Purkinje cell (primary cell): Measurements from ENCODE around the gene RGL4. TPM values are rescaled to one million over a fixed set of nuclear protein-coding genes. Genes with fewer than 3 reads are reported as not detected.

Experiments used
- polyA plus RNA-seq: library from polyadenylated mRNA; unstranded; fragments of >200 nt; fragmentation: Nextera tagmentation; gene quantifications from 2 replicates; pipeline ENCODE4 v1.2.1, GENCODE V29; 2014

Gene RGL4, protein sequence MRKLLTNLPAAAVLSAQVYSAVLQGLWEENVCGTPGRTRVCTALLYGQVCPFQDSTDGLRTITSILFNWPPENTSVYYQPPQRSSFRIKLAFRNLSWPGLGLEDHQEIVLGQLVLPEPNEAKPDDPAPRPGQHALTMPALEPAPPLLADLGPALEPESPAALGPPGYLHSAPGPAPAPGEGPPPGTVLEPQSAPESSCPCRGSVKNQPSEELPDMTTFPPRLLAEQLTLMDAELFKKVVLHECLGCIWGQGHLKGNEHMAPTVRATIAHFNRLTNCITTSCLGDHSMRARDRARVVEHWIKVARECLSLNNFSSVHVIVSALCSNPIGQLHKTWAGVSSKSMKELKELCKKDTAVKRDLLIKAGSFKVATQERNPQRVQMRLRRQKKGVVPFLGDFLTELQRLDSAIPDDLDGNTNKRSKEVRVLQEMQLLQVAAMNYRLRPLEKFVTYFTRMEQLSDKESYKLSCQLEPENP
- not detected in 2 replicates for polyA plus RNA-seq

DNA sequence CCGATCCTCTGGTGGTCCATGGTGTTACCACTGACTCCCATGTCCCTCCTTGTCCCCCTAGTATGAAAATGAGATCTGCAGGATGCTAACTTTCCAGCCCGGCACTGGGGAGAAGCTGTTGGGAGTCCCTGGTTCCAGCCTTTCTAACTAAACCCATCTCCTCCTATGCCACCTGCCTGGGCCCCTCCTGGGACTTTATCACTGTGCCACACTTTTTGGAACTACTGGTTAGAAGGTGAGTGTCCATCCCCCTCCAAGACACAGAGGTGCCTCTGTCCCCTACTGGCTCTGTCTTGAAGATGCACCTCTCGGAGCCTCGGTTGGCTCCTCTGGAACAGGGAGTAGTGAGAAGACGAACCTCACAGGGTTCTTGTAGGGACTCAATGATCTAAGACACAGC lies at the start of gene RGL4:
RGL4 (plus strand) TSS at position 301 of the 400 bp plus-strand sequence. CDS start 1,018 bp downstream, outside the sequence.

Other genes starting within 250 kb of the RGL4 start
- not detected in 2 replicates for gene IGLL1, start 110.7 kb upstream of the RGL4 start, polyA plus RNA-seq
- gene DRICH1, start 58.7 kb upstream of the RGL4 start, polyA plus RNA-seq, result not detected in 2 replicates
- gene ZNF70, start 60.1 kb downstream of the RGL4 start, polyA plus RNA-seq, result 0.15 TPM in 1 of 2 replicates, not detected in the other
- gene VPREB3, start 63.4 kb downstream of the RGL4 start, polyA plus RNA-seq, result 1.2 and 6.7 TPM in 2 replicates
- not detected in 2 replicates for gene C22orf15, start 72.0 kb downstream of the RGL4 start, polyA plus RNA-seq
- gene CHCHD10, start 77.0 kb downstream of the RGL4 start, polyA plus RNA-seq, result 148 and 429 TPM in 2 replicates
- gene MMP11, start 81.8 kb downstream of the RGL4 start, polyA plus RNA-seq, result 0.58 TPM in 1 of 2 replicates, not detected in the other
- 3.8 and 4.0 TPM in 2 replicates for gene SMARCB1, start 96.0 kb downstream of the RGL4 start, polyA plus RNA-seq
- 2.3 and 2.5 TPM in 2 replicates for gene DERL3, start 148.0 kb downstream of the RGL4 start, polyA plus RNA-seq
- 8.0 and 15.6 TPM in 2 replicates for gene SLC2A11, start 166.9 kb downstream of the RGL4 start, polyA plus RNA-seq
- 520 and 694 TPM in 2 replicates for gene MIF, start 203.4 kb downstream of the RGL4 start, polyA plus RNA-seq